ENCODE data around the gene WWOX.

WWOX gene

DNA sequence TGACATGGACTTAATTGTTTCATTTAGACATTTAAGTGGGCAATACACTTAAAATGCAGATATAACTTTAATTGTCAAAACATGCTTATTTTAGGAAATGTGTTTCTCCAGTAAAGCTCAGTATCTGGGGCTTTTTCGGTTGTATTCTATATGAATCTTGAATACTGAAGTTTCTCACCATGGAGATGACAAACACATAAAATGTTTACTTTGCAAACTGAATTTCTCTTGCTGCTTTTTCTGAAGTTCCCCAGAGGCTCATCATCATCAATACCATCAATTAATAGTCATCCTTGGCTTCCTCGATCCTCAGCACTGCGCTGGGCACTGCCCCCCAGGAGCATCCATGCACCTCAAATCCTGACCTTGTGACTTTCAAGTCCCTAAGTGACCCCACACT, 227.3 kb downstream of the WWOX start:
- no peak for TF ChIP-seq CTCF (IDR thresholded peaks at IDR 0.05; ENCODE audit: insufficient read depth, low read depth, low read length, missing control alignments)
- no peak for DNase-seq (ENCODE audit: low read depth)
- H3K4me3 ChIP-seq (ENCODE audit: low read length), result no peak overlapping the region

- DNase-seq (ENCODE audit: low read depth), result no peak
- no peak for TF ChIP-seq CTCF (IDR thresholded peaks at IDR 0.05; ENCODE audit: insufficient read depth, low read depth, low read length, missing control alignments)
Measured at GRCh38 chr16:78331731-78332130, 232.3 kb downstream of the WWOX start.

GRCh38 chr16:78333808-78334207, 234.4 kb downstream of the WWOX start:
- no peak overlapping the region for H3K4me3 ChIP-seq (ENCODE audit: low read length)
- TF ChIP-seq CTCF (IDR thresholded peaks at IDR 0.05; ENCODE audit: insufficient read depth, low read depth, low read length, missing control alignments), result no peak
- no peak for DNase-seq (ENCODE audit: low read depth)

More at GRCh38 chr16:78331731-78332130, 232.3 kb downstream of the WWOX start:
- no peak overlapping the region for H3K4me3 ChIP-seq (ENCODE audit: low read length)

DNA sequence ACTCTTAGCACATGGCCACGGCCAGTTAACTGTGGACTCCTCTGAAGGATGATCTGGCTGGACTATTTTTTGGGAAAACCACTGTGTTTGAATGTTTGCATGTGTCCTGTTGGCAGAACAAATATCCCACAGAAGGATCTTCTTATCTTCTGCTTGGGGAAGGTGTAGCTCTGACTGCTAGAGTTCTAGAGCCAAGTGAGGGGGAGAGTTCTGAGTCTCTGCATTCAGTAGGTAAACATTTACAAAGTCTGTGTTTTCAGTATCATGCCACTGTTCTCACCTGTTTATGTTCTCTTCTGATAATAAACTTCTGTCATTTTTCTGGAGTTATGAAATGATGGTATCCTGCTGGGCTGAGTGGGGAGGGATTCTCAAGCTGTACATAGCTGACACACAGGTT, 241.1 kb downstream of the WWOX start:
- TF ChIP-seq CTCF (IDR thresholded peaks at IDR 0.05; ENCODE audit: insufficient read depth, low read depth, low read length, missing control alignments), result no peak
- DNase-seq (ENCODE audit: low read depth), result no peak
- H3K4me3 ChIP-seq (ENCODE audit: low read length), result no peak overlapping the region

- H3K4me3 ChIP-seq (ENCODE audit: low read length), result no peak overlapping the region
- no peak for TF ChIP-seq CTCF (IDR thresholded peaks at IDR 0.05; ENCODE audit: insufficient read depth, low read depth, low read length, missing control alignments)
- DNase-seq (ENCODE audit: low read depth), result no peak
Measured at GRCh38 chr16:78348068-78348467, 248.6 kb downstream of the WWOX start.

DNA sequence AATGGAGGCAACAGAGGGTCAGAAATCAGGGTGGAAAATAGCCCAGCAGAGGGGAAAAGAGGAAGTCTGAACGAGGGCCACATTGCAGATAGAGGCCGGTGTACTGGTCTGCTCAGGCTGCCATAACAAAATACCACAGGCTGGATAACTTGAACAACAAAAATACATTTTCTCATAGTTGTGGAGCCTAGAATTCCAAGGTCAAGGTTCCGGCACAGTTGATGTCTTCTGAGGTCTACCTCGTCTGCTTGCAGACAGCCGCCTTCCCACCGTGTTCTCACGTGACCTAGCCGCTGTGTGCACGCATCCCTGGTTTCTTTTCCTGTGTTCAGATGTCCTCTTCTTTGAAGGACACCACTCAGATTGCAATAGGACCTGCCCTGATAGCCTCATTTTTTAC, 249.4 kb downstream of the WWOX start:
- no peak for TF ChIP-seq CTCF (IDR thresholded peaks at IDR 0.05; ENCODE audit: insufficient read depth, low read depth, low read length, missing control alignments)
- H3K4me3 ChIP-seq (ENCODE audit: low read length), result no peak overlapping the region
- no peak for DNase-seq (ENCODE audit: low read depth)

DNA sequence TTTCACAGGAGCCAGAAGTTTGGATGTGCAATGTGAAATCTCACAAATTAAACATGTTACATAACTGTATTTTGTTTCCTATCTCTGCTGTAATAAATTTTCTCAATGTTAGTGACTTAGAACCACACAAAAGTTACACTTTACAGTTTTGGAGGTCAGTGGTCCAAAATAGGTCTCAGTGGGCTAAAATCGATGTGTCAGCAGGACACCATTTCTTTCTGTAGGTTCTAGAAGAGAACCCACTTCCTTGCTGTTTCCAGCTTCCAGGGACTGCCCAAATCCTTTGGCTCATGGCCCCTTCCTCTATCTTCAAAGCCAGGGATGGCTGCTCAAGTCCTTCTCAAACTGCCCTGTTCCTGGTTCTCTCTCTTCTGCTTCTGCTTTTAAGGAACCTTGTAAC, 252.7 kb downstream of the WWOX start:
- no peak overlapping the region for H3K4me3 ChIP-seq (ENCODE audit: low read length)
- no peak for DNase-seq (ENCODE audit: low read depth)
- no peak for TF ChIP-seq CTCF (IDR thresholded peaks at IDR 0.05; ENCODE audit: insufficient read depth, low read depth, low read length, missing control alignments)

Data from epithelial cell of esophagus (primary cell).